Left colon (tissue), 2 donors: Measurements from ENCODE around the gene PPM1H. TPM values are rescaled to one million over a fixed set of nuclear protein-coding genes. Genes with fewer than 3 reads are reported as not detected.
"Not testable (repeated sequence)": the region's sequence is repeated elsewhere in the genome, so short reads cannot be mapped to it uniquely, and the experiment has no call there.

Source experiments
- ATAC-seq: fragments of 200-7000 bp; cut with Tn5 transposase; one replicate; pipeline ENCODE4 v1.9.1; 2020; ENCODE audit warnings: mild to moderate bottlenecking, moderate library complexity
- DNase-seq, 2 donors: peaks; one replicate each; pipeline ENCODE4 v3.0.0-alpha.2; 2020
- intact Hi-C, 2 donors: fragments of 100-400 bp; cut with DNase I in 1 of 2; cut with micrococcal nuclease in 1 of 2; formaldehyde crosslinking; loops; one replicate each; pipeline versions ENCODE4 v1.11.2 to v1.14.0; 2022; cut with DNase I, micrococcal nuclease
- total RNA-seq, 2 donors: library from RNA; stranded (reverse); fragmentation: NEBNext Ultra II Directional; extraction: Animal tissue kit (Norgen Biotek cat#: 25700); gene quantifications; one replicate each; pipeline ENCODE4 v1.2.1, GENCODE V29; 2021
- donor health status: DM: no; HTN: no; CAD: no.
- donor health status: DM: yes; HTN: yes; CAD: no.

Gene PPM1H
- total RNA-seq, 2 donors from 2014 or later, result 7.6 to 7.9 TPM

- intact Hi-C loops, result no loop called here
- ATAC-seq (no peak), DNase-seq (no peak)
These were observed 20.7 kb upstream of the PPM1H start for GRCh38 chr12:62955678-62956077.

DNA sequence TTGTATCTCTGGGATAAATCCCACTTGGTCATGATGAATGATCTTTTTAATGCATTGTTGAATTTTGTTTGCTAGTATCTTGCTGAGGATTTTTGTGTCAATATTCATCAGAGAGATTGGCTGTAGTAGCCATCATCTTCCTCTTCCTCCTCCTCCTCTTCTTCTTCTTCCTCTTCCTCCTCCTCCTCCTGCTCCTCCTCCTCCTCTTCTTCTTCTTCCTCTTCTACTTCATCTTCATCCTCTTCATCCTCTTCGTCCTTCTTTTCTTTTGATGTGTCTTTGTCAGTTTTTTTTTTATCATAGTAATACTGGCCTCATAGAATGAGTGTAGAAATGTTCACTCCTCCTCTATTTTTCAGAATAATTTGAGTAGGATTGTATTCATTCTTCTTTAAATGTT lies 15.4 kb upstream of the PPM1H start:
- ATAC-seq, result no peak
- intact Hi-C loops, result no loop called here
- DNase-seq, result no peak

DNA sequence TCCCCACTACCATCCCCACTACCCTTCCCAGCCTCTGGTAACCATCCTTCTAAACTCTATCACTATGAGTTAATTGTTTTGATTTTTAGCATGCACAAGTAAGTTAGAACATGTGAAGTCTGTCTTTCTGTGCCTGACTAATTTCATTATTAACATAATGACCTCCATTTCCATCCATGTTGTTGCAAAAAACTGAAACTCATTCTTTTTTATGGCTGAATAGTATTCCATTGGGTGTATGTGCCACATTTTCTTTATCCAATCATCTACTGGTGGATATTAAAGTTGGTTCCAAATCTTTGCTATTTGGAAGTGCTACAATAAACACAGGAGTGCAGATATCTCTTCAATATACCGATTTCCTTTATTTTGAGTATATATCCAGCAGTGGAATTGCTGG lies 13.2 kb upstream of the PPM1H start:
- intact Hi-C loops, result no loop called here
- no peak for DNase-seq
- ATAC-seq, result no peak

- no peak for DNase-seq
- no peak for ATAC-seq
- intact Hi-C loops, result no loop called here
These were observed 12.4 kb upstream of the PPM1H start for GRCh38 chr12:62947364-62947763.

GRCh38 chr12:62943779-62944395 lies 8.9 kb upstream of the PPM1H start:
- intact Hi-C loops, result no loop called here
- no peak for ATAC-seq
- DNase-seq, result no peak

- DNase-seq, intact Hi-C loops: not testable (repeated sequence)
These were observed 7.4 kb upstream of the PPM1H start for GRCh38 chr12:62942316-62942715.

DNA sequence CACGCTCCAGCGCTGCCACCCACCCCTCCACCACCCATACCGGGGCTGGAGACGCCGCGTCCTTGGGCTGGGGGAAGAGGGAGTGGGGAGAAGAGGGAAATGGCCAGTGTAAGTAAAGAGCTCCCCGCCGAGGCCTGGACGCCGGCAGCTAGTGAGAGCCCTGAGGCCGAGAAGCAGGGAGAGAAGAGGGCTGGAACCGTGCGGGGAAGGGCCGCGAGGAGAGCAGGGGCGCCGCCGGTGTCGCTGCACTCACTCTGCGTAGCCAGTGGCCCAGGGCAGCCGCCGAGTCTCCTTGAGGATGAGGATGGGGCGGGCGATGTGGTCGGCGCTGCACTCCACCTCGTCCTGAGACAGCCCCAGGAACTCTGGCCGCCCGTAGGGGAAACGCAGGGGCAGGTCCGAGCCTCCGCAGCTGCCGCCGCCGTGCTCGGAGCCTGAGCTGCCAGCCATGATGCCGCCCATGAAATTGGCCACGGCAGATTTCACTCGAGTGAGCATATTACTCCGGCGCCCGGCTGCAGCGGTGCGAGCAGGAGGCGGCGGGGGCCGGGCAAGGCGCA lies 631 bp downstream of the PPM1H start:
- intact Hi-C loops, result no loop called here
- peak; percentile 30 to 59 for DNase-seq
- ATAC-seq, result peak; percentile 59

More at GRCh38 chr12:62942316-62942715, 7.4 kb upstream of the PPM1H start:
- not testable (repeated sequence) for ATAC-seq

DNA sequence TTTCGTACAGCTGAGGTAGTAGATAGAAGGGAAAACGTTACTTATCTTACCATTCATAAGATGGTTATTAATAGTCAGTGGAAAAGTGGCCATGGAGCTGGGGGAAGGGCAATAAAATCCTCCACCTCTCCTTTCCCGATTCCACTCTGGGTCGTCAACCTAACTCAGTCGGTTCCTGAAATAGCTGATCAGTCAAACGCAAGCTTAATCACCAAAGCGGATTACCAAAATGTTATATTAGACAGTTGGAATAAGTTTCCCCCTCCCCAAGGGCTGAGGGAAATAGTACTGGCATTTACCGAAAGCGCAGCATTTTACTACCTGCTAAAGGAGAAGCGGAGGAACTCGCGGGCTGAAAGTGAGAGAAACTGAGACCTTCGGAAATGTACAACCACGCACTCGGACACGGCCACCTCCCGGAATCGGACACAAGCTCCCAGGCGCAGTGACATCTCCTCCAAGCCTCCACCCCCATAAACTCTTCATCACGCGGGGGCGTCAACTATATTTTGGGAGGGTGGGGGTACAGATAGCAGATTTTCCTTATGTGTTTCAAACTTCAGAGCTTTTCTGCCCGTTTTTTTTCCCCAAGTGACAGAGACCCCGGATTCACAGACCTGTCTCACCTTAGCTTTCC lies 1.2 kb downstream of the PPM1H start:
- intact Hi-C loops, result no loop called here
- no peak for ATAC-seq
- peak in 1 of 2 donors; percentile 24 for DNase-seq

GRCh38 chr12:62933220-62933601 lies 1.7 kb downstream of the PPM1H start:
- ATAC-seq, result peak; percentile 28
- intact Hi-C loops, result no loop called here

GRCh38 chr12:62931477-62931876 lies 3.5 kb downstream of the PPM1H start:
- DNase-seq (no peak), ATAC-seq (no peak)
- intact Hi-C loops, result no loop called here

More at GRCh38 chr12:62933220-62933601, 1.7 kb downstream of the PPM1H start:
- DNase-seq, result peak; percentile 14 to 32

DNA sequence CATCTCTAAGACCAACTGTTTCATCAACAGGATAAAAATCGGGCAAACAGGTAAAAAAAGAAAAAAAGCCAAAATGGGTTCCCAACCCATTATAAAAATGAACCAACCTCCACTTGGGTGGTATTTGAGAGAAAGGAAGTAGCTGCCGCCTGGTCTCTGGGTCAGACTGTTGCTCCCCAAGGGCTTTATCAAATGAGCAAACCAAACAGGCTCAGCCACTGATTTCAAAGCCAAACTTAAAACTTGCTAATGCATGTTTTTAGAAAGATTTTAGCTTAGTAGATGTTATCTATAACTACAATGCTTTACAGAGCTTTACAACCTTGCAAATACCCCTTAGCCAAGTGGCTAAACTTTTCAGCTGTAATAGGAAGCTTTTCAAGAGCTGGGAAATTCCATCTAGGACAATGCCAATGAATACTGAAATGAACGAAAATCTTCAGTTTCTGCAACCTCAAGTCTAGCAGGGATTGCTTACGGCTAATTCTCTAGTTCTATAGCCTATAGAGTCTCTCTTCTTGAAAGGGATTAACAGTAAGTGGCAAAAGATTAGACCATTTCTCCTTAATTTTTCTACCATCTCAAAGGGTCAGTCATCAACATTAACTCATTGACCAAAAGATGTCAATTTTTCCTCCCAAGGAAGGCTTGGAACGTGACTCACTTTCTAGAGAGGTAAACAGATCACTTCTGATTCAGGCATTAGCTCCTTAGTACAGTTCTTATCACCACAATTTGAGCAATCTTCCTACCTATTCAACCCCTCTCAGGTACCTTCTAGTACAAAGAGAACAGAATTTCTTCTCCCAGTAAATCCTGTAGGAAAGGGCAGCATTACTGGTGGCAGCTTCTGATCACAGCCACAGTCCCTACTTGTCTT lies 4.2 kb downstream of the PPM1H start:
- DNase-seq, result no peak
- intact Hi-C loops, result no loop called here
- no peak for ATAC-seq

GRCh38 chr12:62928632-62929031 lies 6.3 kb downstream of the PPM1H start:
- no peak for ATAC-seq
- intact Hi-C loops, result no loop called here
- no peak for DNase-seq

GRCh38 chr12:62925680-62926079 lies 9.3 kb downstream of the PPM1H start:
- ATAC-seq (no peak), DNase-seq (no peak)
- intact Hi-C loops, result no loop called here

GRCh38 chr12:62924084-62924483 lies 10.9 kb downstream of the PPM1H start:
- intact Hi-C loops, result no loop called here
- DNase-seq, result no peak

GRCh38 chr12:62922539-62922938 lies 12.4 kb downstream of the PPM1H start:
- peak; percentile 39 for ATAC-seq
- no peak for DNase-seq
- intact Hi-C loops, result no loop called here

More at GRCh38 chr12:62924084-62924483, 10.9 kb downstream of the PPM1H start:
- no peak for ATAC-seq

- ATAC-seq, result no peak
- intact Hi-C loops, result no loop called here
- DNase-seq, result no peak
These were observed 15.1 kb downstream of the PPM1H start for GRCh38 chr12:62919838-62920237.

GRCh38 chr12:62917926-62918325 lies 17.0 kb downstream of the PPM1H start:
- ATAC-seq (no peak), DNase-seq (no peak)
- intact Hi-C loops, result no loop called here

GRCh38 chr12:62916632-62917425 lies 18.1 kb downstream of the PPM1H start:
- DNase-seq (no peak), ATAC-seq (no peak)
- intact Hi-C loops, result no loop called here

GRCh38 chr12:62915204-62915529 lies 19.8 kb downstream of the PPM1H start:
- intact Hi-C loops, result no loop called here
- ATAC-seq, result no peak
- DNase-seq, result no peak
